Epithelial cell of proximal tubule (primary cell): Measurements from ENCODE around the gene C16orf96. TPM values are rescaled to one million over a fixed set of nuclear protein-coding genes. Genes with fewer than 3 reads are reported as not detected.

ENCODE experiments used
- DNase-seq: peaks from one replicate; pipeline ENCODE4 v3.0.0-alpha.2; 2011; ENCODE audit warnings: low read depth
- H3K4me3 ChIP-seq: 2 replicates; pipeline ENCODE4 v1.5.1; 2011; ENCODE audit warnings: low read depth, mild to moderate bottlenecking, low read length
- total RNA-seq: library from RNA; depleted of rRNA; stranded (reverse); fragments of >200 nt; gene quantifications from 2 replicates; pipeline ENCODE4 v1.2.3, GENCODE V29; 2015
- TF ChIP-seq, protein P1 (sequence below): conservative IDR thresholded peaks from 2 replicates; pipeline ENCODE4 v1.5.1; 2012; ENCODE audit warnings: low read depth, mild to moderate bottlenecking, low read length

The C16orf96 gene
- total RNA-seq, 1 donor from 2014 or later: not detected

DNA sequence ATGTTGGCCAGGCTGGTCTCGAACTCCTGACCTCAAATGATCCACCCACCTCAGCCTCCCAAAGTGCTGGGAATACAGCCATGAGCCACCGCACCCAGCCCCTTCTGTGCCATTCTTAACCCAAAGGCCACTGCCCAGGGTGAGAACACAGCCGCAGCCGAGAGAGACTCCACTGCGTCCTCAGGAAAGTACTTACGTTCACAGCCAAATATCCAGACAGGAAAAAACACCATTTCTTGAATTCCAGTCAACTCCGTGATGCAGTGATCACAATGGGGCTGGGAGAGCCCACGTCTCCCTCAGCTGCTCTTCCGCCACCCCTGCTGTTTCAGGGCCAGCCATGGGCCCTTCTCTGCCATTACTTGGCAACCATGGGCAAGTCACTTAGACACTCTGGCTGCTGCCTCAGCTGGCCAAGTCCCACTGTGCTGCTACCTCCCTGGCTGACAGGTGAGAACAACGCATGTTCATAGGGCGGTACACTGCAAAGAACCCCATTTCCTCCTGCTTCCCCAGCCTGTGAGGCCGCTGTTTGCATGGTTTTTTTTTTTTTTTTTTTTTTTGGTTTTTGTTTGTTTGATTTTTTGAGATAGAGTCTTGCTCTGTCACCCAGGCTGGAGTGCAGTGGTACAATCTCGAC lies 21.9 kb upstream of the C16orf96 start:
- no peak for DNase-seq
- TF ChIP-seq, protein P1, sequence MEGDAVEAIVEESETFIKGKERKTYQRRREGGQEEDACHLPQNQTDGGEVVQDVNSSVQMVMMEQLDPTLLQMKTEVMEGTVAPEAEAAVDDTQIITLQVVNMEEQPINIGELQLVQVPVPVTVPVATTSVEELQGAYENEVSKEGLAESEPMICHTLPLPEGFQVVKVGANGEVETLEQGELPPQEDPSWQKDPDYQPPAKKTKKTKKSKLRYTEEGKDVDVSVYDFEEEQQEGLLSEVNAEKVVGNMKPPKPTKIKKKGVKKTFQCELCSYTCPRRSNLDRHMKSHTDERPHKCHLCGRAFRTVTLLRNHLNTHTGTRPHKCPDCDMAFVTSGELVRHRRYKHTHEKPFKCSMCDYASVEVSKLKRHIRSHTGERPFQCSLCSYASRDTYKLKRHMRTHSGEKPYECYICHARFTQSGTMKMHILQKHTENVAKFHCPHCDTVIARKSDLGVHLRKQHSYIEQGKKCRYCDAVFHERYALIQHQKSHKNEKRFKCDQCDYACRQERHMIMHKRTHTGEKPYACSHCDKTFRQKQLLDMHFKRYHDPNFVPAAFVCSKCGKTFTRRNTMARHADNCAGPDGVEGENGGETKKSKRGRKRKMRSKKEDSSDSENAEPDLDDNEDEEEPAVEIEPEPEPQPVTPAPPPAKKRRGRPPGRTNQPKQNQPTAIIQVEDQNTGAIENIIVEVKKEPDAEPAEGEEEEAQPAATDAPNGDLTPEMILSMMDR: no peak
- H3K4me3 ChIP-seq: no peak overlapping the region

DNA sequence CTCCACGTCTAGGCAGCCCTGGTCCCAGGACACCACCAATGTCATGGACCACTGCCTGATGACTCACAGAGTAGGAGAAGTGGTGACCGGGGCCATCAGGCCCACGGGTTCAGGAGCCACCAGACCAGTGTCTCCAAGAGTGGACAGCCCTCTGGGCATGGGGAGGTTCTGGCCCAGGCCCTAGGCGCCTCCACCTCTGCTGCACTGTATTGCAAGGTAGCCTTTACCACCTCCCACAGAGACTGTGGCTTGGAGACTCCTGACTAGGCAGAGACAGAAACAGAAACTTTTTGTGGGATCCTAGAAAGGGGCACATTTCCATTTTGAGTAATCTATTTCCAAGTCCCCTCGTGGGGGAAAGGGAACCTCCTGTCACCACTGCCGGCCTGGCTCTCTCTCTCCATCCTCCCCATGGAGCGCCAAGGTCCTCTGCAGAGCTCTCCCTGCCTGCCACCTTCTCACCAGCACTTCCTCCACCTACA lies 20.5 kb upstream of the C16orf96 start:
- DNase-seq: no peak
- no peak overlapping the region for H3K4me3 ChIP-seq
- TF ChIP-seq, protein P1: no peak

DNA sequence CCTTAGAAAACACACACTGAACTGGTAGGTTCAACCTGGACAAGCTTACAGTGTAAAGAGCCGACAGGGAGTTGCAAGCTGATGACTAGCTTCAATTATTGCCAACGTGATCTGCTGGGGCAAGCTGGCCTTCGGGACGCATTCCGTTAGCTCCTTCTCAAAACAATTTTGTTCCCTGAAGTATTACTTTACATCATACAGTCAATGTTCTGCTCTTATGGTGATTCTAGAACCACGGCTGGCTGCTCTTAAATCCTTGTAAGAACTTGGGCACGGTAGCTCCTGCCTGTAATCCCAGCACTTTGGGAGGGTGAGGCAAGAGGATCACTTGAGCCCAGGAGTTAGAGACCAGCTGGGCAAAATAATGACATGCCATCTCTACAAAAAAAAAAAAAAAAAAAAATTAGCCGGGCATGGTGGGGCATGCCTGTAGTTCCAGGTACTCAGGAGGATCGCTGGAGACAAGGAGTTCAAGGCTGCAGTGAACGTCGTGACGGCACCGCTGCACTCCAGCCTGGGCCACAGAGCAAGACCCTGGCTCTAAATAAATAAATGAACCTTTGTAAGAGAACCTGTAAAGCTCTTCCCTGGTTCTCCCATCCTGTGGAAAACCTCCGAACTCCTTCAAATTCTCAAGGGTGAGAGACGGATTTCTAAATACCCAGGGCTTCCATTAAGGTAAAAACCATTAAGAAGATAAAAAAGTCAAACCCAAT lies 19.6 kb upstream of the C16orf96 start:
- no peak overlapping the region for H3K4me3 ChIP-seq
- DNase-seq: no peak
- TF ChIP-seq, protein P1: no peak

- no peak for DNase-seq
- peak overlapping the region; percentile 81 for H3K4me3 ChIP-seq
- TF ChIP-seq, protein P1: no peak
Observed at GRCh38 chr16:4537376-4538343, 18.5 kb upstream of the C16orf96 start.

GRCh38 chr16:4538350-4539235 lies 17.5 kb upstream of the C16orf96 start, which contains the start of gene CDIP1:
CDIP1 (minus strand) TSS chr16:4538773; CDS start chr16:4514130, 24,643 bp downstream.
- TF ChIP-seq, protein P1: no peak
- peak within 1 kb of the TSS; percentile 81 for H3K4me3 ChIP-seq
- peak; percentile 60 for DNase-seq

- TF ChIP-seq, protein P1: no peak
- no peak overlapping the region for H3K4me3 ChIP-seq
- DNase-seq: no peak
Observed at GRCh38 chr16:4539716-4540284, 16.3 kb upstream of the C16orf96 start.
